Stimulated activated CD8-positive, alpha-beta memory T cell treated with anti-CD3 and anti-CD28 coated beads, Interleukin-12 subunit alpha, Interleukin-12 subunit beta, amount 100 ng/mL, for 1 hour (primary cell): ENCODE results near the gene PSMG1.
"Not testable (repeated sequence)": the region's sequence is repeated elsewhere in the genome, so short reads cannot be mapped to it uniquely, and the experiment has no call there.

ENCODE experiments used
- DNase-seq: peaks from one replicate; pipeline ENCODE4 v3.0.0-alpha.2; 2020; ENCODE audit warnings: low read depth

PSMG1 gene

DNA sequence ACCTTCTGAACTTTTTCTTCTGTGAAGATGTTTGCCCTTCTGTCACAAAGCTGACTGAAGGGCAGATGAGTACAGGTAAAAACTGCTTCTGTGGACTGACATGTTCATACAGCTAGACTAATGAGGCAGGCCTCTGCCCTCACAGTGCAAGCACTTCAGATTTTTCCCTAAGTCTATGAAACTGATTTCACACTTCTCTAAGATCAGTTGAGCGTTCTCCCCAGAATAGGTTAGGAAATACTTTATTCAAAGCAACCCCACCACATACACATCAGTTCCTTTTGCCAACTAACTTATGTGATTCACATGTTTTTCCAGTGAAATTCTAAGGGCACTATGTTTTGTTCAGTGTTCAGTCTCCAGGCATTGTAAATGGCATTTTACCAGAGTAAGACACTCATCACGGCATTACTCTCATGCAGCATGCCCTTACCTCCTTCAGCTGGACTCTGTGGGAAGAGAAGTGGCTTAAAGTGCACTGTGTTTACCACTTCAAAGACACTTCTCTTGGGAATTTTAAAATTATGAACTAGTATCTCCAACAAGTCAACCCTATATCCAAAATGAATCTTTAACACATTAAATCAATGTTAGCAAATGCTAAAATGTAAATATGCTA is 5.4 kb upstream of the PSMG1 start:
- no peak for DNase-seq

DNA sequence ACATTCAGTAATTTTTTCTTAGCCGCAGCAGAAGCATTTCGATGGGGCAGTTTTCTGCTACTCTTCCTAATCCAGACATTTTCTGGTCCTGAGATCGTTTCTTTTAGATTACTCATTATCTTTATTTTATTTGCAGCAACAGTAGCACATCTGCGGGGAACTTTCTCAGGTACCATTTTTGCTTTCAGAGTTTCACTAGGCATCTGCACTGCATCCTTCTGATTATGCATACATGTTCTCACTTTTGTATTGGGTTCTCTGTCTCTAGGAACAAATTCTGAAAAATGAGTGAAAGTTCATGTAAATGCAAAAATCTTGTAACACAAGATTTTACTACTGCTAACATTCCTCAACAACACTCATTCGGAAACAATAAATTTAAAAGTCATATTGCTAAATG is 3.9 kb upstream of the PSMG1 start:
- no peak for DNase-seq

DNA sequence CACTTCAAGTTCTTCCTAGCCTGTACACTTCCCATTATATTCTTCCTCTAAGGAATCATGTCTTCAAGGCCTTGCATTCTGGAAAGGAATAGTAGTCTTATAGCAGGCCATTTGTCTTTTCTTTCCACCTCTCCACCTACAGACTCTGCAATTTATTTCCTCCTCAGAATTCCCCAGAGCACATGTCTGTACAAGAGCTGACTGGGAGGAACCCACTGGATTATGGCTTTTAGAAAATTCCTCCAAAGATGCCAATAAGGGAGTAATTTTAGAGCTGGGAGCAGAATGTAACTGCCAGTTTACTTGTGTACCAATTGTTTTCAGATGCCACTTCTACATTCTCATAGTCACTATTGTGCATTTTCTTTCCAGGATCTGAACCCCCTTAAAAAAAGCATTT is 3.4 kb upstream of the PSMG1 start:
- no peak for DNase-seq

- DNase-seq, result no peak
Measured at GRCh38 chr21:39185157-39185556, 1.9 kb upstream of the PSMG1 start.

DNA sequence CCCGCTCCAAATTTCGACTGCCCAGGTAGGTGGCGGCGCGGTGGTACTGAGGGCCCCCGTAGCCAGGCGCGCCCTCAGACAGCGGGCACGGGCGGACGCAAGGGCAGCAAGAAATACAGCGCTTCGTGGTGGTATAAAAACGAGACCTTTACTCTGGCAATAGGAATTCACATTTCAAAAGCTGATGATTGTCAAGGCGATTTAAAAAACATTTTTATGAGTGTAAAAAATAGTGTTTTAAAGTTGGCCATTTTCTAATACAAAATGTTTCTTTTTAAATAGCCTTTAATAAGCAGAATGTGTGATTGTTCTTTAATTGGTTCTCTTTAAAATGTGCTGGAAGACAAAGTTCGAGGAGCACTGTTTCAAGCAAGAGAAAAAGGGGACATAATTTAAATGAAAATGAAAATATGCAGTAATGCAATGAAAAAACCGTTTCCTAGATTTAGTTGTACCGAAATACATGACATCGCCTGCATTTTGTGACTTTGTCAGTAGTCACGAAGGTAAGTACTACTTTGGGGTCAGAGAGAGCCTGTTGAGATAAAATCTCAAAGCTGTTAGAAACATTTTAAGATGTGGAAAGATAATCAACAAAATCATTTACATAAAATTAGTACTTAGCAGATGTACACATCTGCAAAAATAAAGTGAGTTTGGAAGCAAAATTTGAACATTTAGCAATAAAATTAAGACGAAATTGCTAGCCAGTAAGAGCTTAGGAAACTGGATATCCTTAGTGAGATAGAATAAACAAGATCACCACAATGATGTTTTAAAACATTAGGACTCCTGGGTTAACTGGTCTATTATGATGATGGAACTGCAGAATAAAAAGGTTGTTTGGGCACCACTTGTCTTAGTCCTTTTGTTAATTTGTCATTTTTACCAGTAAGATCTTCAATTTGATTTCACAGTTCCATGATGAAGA is 1.1 kb upstream of the PSMG1 start:
- DNase-seq, result no peak

GRCh38 chr21:39182484-39183271 is 573 bp downstream of the PSMG1 start:
- DNase-seq, result no peak

DNA sequence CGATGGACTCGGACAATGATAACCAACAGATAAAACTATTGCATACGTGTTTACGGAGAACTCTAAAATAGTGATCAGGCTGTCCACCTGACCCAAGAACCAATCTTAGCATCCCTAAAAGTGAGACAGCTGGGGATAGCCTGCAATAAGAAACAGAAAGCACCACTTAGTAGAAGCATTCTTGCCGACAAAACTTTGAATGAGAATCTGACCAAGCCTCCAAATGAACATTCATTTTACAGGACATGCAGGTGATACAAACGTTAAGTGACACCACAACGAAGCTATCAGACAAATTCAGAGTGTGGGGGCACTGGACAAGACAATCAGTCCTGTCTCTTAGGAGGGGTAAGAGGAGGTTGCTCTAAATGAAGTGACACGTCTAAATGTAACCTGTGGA is 1.2 kb downstream of the PSMG1 start:
- no peak for DNase-seq

- no peak for DNase-seq
Measured at GRCh38 chr21:39181205-39181818, 1.9 kb downstream of the PSMG1 start.

- no peak for DNase-seq
Measured at GRCh38 chr21:39180429-39181019, 2.7 kb downstream of the PSMG1 start.

DNA sequence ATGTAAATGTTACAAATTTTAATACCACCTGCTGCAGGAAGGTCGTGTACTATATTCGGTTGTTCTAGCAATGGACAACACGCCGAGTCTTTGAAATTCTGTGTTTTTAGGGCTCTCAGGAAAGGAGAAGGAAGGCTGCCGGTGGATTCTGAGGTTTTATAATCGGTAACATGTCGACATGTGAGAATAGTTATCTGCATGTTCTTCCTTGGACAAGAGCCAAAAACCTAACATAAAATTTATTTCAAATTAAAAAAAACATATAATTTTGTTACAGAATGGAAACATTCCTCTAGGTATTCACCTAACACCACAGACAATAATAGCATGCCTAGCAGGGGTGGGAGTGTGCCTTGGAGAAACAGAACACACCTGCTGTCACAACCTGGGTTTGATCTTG is 4.8 kb downstream of the PSMG1 start:
- no peak for DNase-seq

GRCh38 chr21:39176271-39176709 is 7.0 kb downstream of the PSMG1 start:
- no peak for DNase-seq

DNA sequence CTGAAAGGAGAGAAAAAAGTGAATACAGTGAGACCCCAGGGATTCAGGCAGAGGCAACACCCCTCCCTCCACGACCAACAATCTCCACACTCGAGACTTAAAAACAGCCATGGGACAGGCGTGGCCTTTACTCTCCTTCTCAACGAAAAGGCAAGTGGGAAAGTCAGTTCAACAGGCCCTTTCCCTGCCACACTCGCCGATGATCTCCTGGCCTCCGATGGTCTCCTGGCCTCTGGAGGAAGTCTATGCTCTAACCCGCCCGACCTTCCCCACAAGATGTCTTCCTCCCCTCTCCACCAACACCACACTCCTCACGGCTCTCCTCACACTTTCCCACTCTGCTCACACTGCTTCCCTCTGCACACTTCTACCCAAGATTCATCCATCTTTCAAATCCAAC is 7.6 kb downstream of the PSMG1 start:
- no peak for DNase-seq

- no peak for DNase-seq
Measured at GRCh38 chr21:39175154-39175553, 8.1 kb downstream of the PSMG1 start.

- no peak for DNase-seq
Measured at GRCh38 chr21:39173716-39174680, 9.3 kb downstream of the PSMG1 start.

DNA sequence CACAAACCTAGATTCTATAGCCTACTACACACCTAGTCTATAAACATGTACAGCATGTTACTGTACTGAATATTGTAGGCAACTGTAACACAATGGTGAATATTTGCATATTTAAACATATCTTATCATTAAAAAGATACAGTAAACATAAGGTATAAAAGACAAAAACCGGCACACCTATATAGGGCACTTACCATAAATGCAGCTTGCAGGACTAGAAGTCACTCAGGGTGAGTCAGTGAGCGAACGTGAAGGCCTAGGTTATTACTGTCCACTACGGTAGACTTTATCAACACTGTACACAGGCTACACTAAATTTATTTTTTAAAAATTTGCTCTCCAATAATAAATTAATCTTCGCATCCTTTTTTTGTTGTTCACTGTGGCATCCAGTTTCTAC is 13.3 kb downstream of the PSMG1 start:
- no peak for DNase-seq

- DNase-seq, result no peak
Measured at GRCh38 chr21:39168800-39169199, 14.5 kb downstream of the PSMG1 start.

GRCh38 chr21:39164523-39164922 is 18.7 kb downstream of the PSMG1 start:
- no peak for DNase-seq

GRCh38 chr21:39161064-39161463 is 22.2 kb downstream of the PSMG1 start:
- no peak for DNase-seq

DNA sequence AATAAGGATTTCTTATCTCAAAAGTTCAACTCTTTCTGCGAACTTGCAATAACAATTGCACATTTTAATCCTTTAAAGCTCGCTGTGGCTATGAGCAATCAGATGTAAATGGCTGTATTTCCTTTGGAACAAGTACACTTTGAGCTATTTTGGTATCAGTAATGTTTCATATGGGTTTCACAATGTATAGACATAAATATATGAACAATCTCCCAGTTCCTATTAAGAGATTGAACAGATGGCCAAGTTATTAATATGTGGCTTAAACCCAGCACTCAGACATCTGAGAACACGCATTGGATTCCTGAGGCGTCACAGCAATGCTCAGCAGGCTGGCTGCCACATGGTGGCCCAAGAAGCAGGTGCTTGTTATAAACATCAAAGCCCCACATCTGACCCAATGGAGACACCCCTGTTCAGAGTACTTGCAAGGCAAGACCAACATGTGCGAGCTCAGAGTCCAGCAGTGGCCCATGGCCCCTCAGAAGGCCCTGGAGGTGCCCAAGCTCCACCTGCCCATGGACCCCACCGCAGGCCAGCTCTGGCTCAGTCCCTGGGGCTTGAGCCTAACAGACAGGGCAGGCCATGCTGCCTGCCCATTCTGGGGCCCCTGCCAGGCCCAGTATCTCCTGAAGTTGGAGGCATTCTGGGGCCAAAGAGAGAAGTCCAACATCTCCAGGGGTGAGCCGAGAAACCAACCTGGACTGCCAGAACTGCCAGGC is 23.7 kb downstream of the PSMG1 start:
- no peak for DNase-seq

DNA sequence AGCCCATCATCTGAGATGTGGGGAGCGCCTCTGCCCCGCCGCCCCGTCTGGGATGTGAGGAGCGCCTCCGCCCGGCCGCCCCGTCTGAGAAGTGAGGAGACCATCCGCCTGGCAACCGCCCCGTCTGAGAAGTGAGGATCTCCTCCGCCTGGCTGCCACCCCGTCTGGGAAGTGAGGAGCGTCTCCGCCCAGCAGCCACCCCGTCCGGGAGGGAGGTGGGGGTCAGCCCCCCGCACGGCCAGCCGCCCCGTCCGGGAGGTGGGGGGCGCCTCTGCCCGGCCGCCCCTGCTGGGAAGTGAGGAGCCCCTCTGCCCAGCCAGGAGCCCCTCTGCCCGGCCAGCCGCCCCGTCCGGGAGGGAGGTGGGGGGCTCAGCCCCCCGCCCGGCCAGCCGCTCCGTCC is 26.0 kb downstream of the PSMG1 start:
- DNase-seq, result not testable (repeated sequence)
